ENCODE data around the gene ABHD17B.

DNA sequence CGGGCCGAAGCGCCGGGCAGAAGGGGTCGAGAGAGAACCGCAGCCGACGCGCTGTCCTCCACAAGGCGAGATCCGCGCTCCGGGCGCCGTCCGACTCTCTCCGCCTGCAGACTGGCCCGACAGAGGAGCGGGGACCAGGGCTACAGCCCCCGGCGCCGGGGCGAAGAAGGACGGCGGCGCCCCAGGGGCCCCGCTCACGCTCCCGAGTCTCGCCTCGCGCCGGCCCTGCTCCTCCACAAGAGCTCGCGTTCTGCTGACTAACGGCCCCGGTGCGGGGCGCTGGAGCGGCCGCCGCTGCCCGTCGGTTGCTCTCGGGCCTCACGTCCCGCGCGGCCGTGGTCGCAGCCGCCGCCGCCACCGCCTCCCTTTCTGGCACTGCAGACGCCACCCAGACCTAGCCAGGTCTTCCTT, 338 bp downstream of the ABHD17B start:
- TF ChIP-seq YY1 (IDR thresholded peaks at IDR 0.05; ENCODE audit: insufficient read depth, insufficient read length): no peak
- no peak for TF ChIP-seq ZNF274 (IDR thresholded peaks at IDR 0.05; ENCODE audit: low read depth, low read length)
- TF ChIP-seq SUZ12 (IDR thresholded peaks at IDR 0.05; ENCODE audit: extremely low read depth, insufficient read depth, insufficient read length): no peak
